LoVo (cell line): ENCODE measurements around the gene DGLUCY.
"Not testable (repeated sequence)": the region's sequence is repeated elsewhere in the genome, so short reads cannot be mapped to it uniquely, and the experiment has no call there.

Experiments used
- DNase-seq: peaks from one replicate; pipeline ENCODE4 v3.0.0-alpha.2; 2016; ENCODE audit warnings: low spot score

DGLUCY gene

GRCh38 chr14:91140672-91141071 is 26.8 kb downstream of the DGLUCY start:
- no peak for DNase-seq

DNA sequence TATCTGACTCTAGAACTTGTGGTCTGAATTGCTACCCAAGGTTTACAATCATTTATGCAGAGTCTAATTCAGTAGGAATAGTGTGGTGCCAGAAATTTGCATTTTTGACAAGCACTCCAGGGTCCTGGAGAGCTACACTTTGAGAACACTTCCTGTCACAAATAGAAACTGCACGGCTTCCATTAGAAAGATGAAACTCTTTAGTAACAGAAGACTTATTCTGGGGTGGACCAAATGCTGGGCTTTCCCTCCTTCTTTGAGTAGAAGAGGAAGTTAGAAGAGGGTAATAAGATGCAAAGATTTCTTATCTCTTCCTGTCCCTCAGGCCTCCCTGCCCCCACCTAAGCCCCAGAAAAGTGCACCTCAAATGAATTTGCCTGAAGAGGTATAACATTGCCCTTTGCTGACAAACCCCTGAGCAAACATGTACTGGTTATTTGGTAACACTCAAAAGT is 28.4 kb downstream of the DGLUCY start:
- no peak for DNase-seq

GRCh38 chr14:91143862-91144261 is 30.0 kb downstream of the DGLUCY start:
- no peak for DNase-seq

DNA sequence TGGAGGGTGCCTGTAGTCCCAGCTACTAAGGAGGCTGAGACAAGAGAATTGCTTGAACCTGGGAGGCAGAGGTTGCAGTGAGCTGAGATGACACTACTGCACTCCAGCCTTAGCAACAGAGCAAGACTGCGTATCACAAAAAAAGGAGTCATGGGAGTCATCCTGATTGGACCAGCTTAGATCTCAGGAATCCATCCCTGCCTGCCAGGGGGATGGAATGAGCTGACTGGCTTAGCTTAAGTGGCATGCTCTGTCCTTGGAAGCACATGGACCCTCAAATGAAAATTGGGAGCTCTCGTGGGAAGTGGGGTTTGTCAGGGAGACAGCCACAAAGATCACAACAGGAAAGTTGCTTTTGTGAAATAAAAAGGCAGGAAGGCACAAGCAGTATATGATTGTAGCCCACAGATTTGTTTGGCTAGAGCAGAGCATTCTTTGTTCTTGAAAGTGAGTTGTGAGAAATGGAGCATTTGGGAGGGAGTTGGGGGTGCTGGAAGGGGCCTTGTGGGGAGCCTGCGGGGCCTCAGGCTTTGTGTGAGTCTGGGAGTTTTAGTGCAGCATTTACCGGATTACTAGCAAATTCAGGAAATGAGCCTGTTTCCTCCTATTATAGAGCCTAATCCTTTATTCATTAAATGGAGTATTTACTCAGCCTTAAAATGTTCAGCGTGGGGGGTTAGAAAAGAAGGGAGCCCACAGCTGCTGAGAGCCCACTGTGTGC is 30.7 kb downstream of the DGLUCY start:
- no peak for DNase-seq

DNA sequence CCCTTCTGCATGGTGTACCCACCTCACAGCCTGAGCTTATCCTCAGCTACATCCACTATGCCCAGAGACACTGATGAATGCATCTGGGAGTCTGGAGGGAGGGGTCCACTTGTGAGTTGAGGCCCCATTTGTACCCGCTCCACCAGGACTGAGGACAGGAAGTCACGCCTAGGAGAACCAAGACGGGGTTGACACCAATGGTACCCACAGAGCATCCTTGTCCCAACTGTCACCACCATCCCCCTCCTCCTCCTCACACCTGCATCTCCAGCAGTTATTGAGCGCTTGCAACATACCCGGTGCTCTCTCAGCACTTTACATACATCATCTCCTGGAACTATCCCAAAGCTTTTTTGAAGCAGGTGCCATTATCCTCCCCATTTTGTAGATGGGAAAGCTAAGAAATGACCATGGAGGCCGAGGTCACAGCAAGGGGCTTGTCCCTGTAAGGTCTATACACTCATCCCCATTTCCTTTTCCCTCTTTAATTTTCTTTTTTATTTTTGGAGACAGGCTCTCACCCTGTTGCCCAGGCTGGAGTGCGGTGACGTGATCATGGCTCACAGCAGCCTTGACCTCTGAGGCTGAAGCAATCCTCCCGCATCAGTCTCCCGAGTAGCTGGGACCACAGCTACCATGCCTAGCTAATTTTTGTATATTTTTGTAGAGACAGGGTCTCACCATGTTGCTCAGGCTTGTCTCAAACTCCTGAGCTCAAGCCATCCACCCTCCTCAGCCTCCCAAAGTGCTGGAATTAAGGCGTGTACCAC is 31.7 kb downstream of the DGLUCY start:
- DNase-seq: no peak

DNA sequence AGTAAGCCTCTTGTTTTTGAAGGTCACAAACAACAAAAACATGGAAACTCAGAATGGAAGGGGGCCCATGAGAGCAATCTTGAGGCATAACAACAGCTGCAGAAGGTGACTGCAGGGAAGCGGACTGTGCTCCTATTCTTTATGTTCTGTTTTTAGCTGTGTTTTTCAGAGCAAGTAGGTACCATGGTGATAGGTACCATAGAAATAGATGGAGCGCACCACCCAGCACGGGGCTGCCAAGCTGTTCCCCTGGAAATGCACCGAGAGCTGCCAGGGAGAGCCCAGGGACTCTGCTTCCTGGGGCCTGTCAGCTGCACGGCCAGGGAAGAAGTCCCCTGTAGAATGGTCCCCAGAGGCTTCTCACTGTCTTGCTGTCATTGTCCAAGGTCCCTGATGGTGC is 32.8 kb downstream of the DGLUCY start:
- DNase-seq: no peak

DNA sequence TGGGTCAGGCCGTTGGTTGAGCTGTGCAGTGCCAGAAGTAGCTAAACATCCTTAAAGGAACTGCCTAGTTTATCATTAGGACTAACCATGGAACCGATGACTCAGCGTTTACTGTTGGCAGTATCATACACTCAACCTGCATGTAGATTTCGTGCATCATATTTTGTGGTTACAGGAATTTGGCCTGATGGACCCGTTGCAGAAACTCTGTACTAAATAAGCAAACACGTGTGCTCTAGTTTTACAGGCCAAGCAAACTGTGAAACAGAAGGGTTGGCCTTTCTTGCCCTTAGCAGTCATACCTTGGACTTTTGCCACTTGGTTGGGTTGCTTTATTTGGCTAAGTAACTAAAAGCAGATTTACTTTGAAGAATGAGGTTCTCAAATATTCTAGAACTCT is 35.6 kb downstream of the DGLUCY start:
- DNase-seq: peak; percentile 47

- DNase-seq: no peak
These were observed 38.6 kb downstream of the DGLUCY start for GRCh38 chr14:91152499-91152898.

- DNase-seq: no peak
These were observed 39.5 kb downstream of the DGLUCY start for GRCh38 chr14:91153360-91153759.

- DNase-seq: peak; percentile 90
These were observed 41.2 kb downstream of the DGLUCY start for GRCh38 chr14:91154851-91155625.

DNA sequence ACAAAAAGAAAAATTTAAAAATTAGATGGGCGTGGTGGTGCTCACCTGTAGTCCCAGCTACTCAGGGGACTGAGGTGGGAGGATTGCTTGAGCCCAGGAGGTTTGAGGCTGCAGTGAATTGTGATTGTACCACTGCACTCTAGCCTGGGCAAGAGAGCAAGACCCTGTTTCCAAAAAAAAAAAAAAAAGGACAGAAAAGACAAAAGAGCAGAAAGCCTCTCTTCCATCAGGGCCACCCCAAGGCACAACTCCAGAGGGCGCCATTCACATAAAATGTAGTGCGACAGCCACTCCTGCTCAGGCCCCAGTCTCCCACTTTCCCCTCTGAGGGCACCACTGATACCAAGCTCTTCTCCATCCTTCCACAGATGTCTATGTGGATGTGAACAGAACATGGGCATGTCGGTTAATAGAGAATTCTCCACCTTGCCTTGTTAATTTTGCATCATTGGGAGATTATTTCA is 41.8 kb downstream of the DGLUCY start:
- no peak for DNase-seq

- DNase-seq: not testable (repeated sequence)
These were observed 42.3 kb downstream of the DGLUCY start for GRCh38 chr14:91156142-91156666.

DNA sequence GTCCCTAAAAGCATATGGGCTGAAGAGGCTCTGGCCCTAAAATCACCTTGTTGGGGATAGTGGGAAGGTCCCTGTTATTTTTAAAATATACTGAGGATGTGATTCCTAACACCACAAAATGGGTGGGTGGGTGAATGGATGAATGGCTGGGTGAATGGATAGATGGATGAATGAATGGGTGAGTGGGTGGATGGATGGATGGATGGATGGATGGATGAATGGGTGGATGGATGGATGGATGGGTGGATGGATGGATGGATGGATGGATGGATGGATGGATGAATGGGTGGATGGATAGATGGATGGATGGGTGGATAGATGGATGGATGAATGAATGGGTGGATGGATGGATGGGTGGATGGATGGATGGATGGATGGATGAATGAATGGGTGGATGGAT is 43.0 kb downstream of the DGLUCY start:
- not testable (repeated sequence) for DNase-seq

GRCh38 chr14:91158091-91158790 is 44.4 kb downstream of the DGLUCY start:
- no peak for DNase-seq

DNA sequence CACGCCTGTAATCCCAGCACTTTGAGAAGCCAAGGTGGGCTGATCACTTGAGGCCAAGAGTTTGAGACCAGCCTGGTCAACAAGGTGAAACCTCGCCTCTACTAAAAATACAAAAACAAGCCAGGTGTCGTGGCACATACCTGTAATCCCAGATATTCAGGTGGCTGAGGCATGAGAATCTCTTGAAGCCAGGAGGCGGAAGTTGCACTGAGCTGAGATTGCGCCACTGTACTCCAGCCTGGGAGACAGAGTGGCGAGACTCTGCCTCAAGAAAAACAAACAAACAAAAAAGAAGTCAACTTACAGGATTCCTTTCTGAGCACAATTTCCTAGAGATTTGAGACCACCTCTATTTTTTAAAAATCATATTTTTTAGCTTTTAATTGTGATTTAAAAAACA is 45.3 kb downstream of the DGLUCY start:
- DNase-seq: no peak

DNA sequence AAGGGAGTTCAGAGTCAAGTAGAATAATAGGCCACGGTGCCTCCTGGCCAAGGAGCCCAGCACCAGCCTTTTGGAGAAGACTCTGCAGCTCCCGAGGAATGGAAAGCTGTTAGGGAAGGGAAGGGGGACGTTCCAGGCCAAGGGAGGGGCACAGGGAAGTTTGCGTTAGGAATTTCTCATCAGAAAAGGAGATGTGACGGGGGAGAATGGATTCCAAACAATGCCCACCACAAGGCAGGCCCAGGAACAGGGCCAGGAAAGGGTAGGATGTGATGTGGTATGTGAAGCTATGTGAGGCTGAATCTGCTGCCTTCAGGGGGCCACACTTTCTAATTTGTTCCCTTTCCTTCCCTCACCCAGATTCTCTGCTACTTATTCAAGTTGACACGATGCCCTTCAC is 46.0 kb downstream of the DGLUCY start:
- no peak for DNase-seq

DNA sequence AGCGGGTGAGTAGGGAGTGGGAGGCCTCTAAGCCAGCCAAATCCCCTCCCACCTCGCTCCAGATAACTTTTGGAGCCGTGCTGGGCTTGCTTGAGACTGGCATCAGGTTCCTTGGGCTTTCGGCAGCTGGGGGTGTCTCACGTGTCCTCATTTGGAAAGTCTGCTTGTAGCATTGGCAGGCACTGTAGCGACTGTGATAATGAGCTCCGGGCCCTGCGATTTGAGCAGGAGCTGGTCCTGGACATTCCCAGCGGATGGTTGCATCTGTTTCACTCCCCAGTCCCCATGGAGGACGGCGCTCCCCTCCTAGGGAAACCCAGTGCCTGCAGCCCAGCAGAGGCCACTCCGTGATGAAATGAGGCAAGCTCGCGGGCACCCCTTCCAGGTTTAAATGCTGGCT is 49.4 kb downstream of the DGLUCY start:
- no peak for DNase-seq

- DNase-seq: no peak
These were observed 50.8 kb downstream of the DGLUCY start for GRCh38 chr14:91164676-91165075.

DNA sequence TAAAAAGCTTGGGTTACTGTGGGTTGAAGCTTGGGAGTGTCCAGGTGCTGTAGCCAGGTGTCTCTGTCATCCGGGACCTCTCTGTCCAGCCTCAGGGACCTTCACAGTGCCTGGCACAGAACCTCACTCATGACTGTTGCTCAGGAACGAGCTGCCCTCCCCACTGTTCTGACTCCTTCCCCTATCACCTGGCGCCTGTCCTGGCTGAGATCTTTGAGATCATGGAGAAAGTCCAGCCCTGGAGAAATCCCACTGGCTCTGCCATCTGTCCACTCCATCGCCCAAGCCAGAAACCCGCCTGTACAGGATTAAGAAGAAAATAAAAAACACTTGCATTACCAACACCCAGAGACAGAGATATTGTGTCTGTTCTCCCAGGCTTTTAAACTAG is 53.5 kb downstream of the DGLUCY start:
- no peak for DNase-seq

- no peak for DNase-seq
These were observed 56.1 kb downstream of the DGLUCY start for GRCh38 chr14:91169951-91170350.

- no peak for DNase-seq
These were observed 56.7 kb downstream of the DGLUCY start for GRCh38 chr14:91170504-91171121.
